H9 (cell line): ENCODE results near the gene FXYD4. TPM values are rescaled to one million over a fixed set of nuclear protein-coding genes. Genes with fewer than 3 reads are reported as not detected.
A peak's percentile ranks its signal among the peaks of the same experiment; 100 is the strongest.

Source experiments
- DNase-seq: peaks from one replicate; pipeline ENCODE4 v3.0.0-alpha.2; 2017
- H2AFZ ChIP-seq: one replicate; pipeline ENCODE4 v1.6.1; 2013; ENCODE audit warnings: mild to moderate bottlenecking, low read length, control low read depth, moderate library complexity
- H2AK5ac ChIP-seq: 2 replicates; pipeline ENCODE4 v1.6.1; 2013; ENCODE audit warnings: low read length, control low read depth, mixed read lengths; ENCODE audit not compliant: insufficient read length
- H2BK120ac ChIP-seq: one replicate; pipeline ENCODE4 v1.6.1; 2013; ENCODE audit warnings: low read depth, mild to moderate bottlenecking, low read length, control low read depth, inconsistent platforms; ENCODE audit not compliant: poor library complexity, severe bottlenecking
- H2BK12ac ChIP-seq: 2 replicates; pipeline ENCODE4 v1.6.1; 2013; ENCODE audit warnings: low read length, control low read depth, mixed read lengths, low read depth; ENCODE audit not compliant: insufficient read length
- H2BK15ac ChIP-seq: 2 replicates; pipeline ENCODE4 v1.6.1; 2013; ENCODE audit warnings: low read depth, low read length, control low read depth
- H2BK20ac ChIP-seq: one replicate; pipeline ENCODE4 v1.6.1; 2013; ENCODE audit warnings: low read depth, mild to moderate bottlenecking, low read length, control low read depth, inconsistent platforms; ENCODE audit not compliant: poor library complexity, severe bottlenecking
- H2BK5ac ChIP-seq: 2 replicates; pipeline ENCODE4 v1.6.1; 2013; ENCODE audit warnings: low read length, control low read depth, mixed read lengths; ENCODE audit not compliant: insufficient read length
- H3K14ac ChIP-seq: 2 replicates; pipeline ENCODE4 v1.6.1; 2013; ENCODE audit warnings: low read length, control low read depth; ENCODE audit not compliant: insufficient read depth
- H3K18ac ChIP-seq: 2 replicates; pipeline ENCODE4 v1.6.1; 2013; ENCODE audit warnings: low read depth, mild to moderate bottlenecking, mixed read lengths, low read length, control low read depth; ENCODE audit not compliant: insufficient read length
- H3K23ac ChIP-seq: 2 replicates; pipeline ENCODE4 v1.6.1; 2013; ENCODE audit warnings: low read length, control low read depth, mixed read lengths, low read depth; ENCODE audit not compliant: insufficient read length
- H3K23me2 ChIP-seq: 2 replicates; pipeline ENCODE4 v1.6.1; 2013; ENCODE audit warnings: low read depth, mild to moderate bottlenecking, mixed read lengths, low read length, control low read depth; ENCODE audit not compliant: insufficient read length, poor library complexity, severe bottlenecking
- H3K27ac ChIP-seq: 2 replicates; pipeline ENCODE4 v1.5.1; 2013; ENCODE audit warnings: low read length, control low read depth, mixed read lengths, low read depth; ENCODE audit not compliant: insufficient read length
- H3K27me3 ChIP-seq: 2 replicates; pipeline ENCODE4 v1.6.1; 2013; ENCODE audit warnings: low read length, control low read depth, inconsistent platforms; ENCODE audit not compliant: insufficient read depth
- H3K4ac ChIP-seq: 2 replicates; pipeline ENCODE4 v1.6.1; 2013; ENCODE audit warnings: low read depth, mild to moderate bottlenecking, control low read depth, inconsistent platforms, low read length, moderate library complexity
- H3K4me1 ChIP-seq: 2 replicates; pipeline ENCODE4 v1.6.1; 2013; ENCODE audit warnings: low read length, control low read depth, inconsistent platforms; ENCODE audit not compliant: insufficient read depth
- H3K4me2 ChIP-seq: 2 replicates; pipeline ENCODE4 v1.6.1; 2013; ENCODE audit warnings: low read length, control low read depth, mixed read lengths; ENCODE audit not compliant: insufficient read length, insufficient read depth
- H3K56ac ChIP-seq: 2 replicates; pipeline ENCODE4 v1.6.1; 2013; ENCODE audit warnings: low read depth, mild to moderate bottlenecking, mixed read lengths, low read length, control low read depth; ENCODE audit not compliant: insufficient read length
- H3K79me1 ChIP-seq: 2 replicates; pipeline ENCODE4 v1.6.1; 2013; ENCODE audit warnings: low read depth, mild to moderate bottlenecking, moderate library complexity, low read length, control low read depth, inconsistent platforms; ENCODE audit not compliant: insufficient read depth, poor library complexity, severe bottlenecking
- H3K79me2 ChIP-seq: 2 replicates; pipeline ENCODE4 v1.6.1; 2013; ENCODE audit warnings: low read length, control low read depth, inconsistent platforms; ENCODE audit not compliant: insufficient read depth
- H3K9ac ChIP-seq: 2 replicates; pipeline ENCODE4 v1.6.1; 2013; ENCODE audit warnings: low read length, control low read depth, mixed read lengths; ENCODE audit not compliant: insufficient read length; ENCODE audit errors: extremely low read depth
- H3K9me3 ChIP-seq: one replicate; pipeline ENCODE4 v1.6.1; 2013; ENCODE audit warnings: low read depth, low read length, inconsistent platforms; ENCODE audit not compliant: control insufficient read depth
- H3T11ph ChIP-seq: one replicate; pipeline ENCODE4 v1.6.1; 2013; ENCODE audit warnings: mild to moderate bottlenecking, low read length, control low read depth, inconsistent platforms
- H4K20me1 ChIP-seq: one replicate; pipeline ENCODE4 v1.6.1; 2013; ENCODE audit not compliant: control insufficient read depth, insufficient read length, insufficient read depth
- H4K5ac ChIP-seq: 2 replicates; pipeline ENCODE4 v1.6.1; 2013; ENCODE audit warnings: low read depth, mild to moderate bottlenecking, mixed read lengths, low read length, control low read depth; ENCODE audit not compliant: insufficient read length
- H4K8ac ChIP-seq: replicated peaks from 2 replicates; pipeline ENCODE4 v1.6.1; 2013; ENCODE audit warnings: low read length, control low read depth, mixed read lengths, low read depth; ENCODE audit not compliant: insufficient read length
- H4K91ac ChIP-seq: 2 replicates; pipeline ENCODE4 v1.6.1; 2013; ENCODE audit warnings: low read depth, mild to moderate bottlenecking, moderate library complexity, mixed read lengths, low read length, control low read depth; ENCODE audit not compliant: insufficient read length
- H3K27ac Mint-ChIP-seq, 3 experiments: 2 replicates in 2 of 3; 3 replicates in 1 of 3; pipeline ENCODE4 v1.8.0; 2020 to 2021; ENCODE audit warnings: mixed read lengths in 3 of 3, mild to moderate bottlenecking in 1 of 3, moderate library complexity in 1 of 3
- H3K27me3 Mint-ChIP-seq: 2 replicates; pipeline ENCODE4 v1.8.0; 2021; ENCODE audit warnings: low read depth, mild to moderate bottlenecking, moderate library complexity, mixed read lengths
- H3K36me3 Mint-ChIP-seq, 3 experiments: 2 replicates in 2 of 3; 3 replicates in 1 of 3; pipeline ENCODE4 v1.8.0; 2020 to 2021; ENCODE audit warnings: low read depth in 3 of 3, mixed read lengths in 3 of 3; ENCODE audit not compliant: insufficient read depth in 1 of 3
- H3K4me1 Mint-ChIP-seq, 2 experiments: 2 replicates each; pipeline ENCODE4 v1.8.0; 2020; ENCODE audit warnings: mixed read lengths in 2 of 2
- H3K4me3 Mint-ChIP-seq, 2 experiments: 2 replicates in 1 of 2; 3 replicates in 1 of 2; pipeline ENCODE4 v1.8.0; 2020 to 2021; ENCODE audit warnings: mild to moderate bottlenecking in 2 of 2, mixed read lengths in 2 of 2, moderate library complexity in 1 of 2
- H3K9me3 Mint-ChIP-seq, 2 experiments: 2 replicates in 1 of 2; 3 replicates in 1 of 2; pipeline ENCODE4 v1.8.0; 2020; ENCODE audit warnings: mild to moderate bottlenecking in 2 of 2, mixed read lengths in 2 of 2, moderate library complexity in 1 of 2
- WGBS: extraction: QIAGEN DNeasy Blood & Tissue Kit; methylation state at CpG from one replicate; pipeline ENCODE4 v1.1.7; 2013; ENCODE audit warnings: missing lambda C conversion rate, low lambda C conversion rate, mixed read lengths; ENCODE audit not compliant: insufficient read length; ENCODE audit errors: extremely low coverage; 5-methylcytosine and 5-hydroxymethylcytosine counted together
- total RNA-seq: library from RNA; stranded (reverse); gene quantifications from 2 replicates; pipeline ENCODE4 v1.2.1, GENCODE V29; 2021
- TF ChIP-seq, protein P1 (sequence below): fragments of 200-600 bp; sonication (generic); conservative IDR thresholded peaks from 3 replicates; pipeline ENCODE4 v1.8.0; 2021; ENCODE audit warnings: antibody characterized with exemption, mild to moderate bottlenecking

FXYD4 gene
- total RNA-seq, 1 experiment from 2014 or later = not detected

DNA sequence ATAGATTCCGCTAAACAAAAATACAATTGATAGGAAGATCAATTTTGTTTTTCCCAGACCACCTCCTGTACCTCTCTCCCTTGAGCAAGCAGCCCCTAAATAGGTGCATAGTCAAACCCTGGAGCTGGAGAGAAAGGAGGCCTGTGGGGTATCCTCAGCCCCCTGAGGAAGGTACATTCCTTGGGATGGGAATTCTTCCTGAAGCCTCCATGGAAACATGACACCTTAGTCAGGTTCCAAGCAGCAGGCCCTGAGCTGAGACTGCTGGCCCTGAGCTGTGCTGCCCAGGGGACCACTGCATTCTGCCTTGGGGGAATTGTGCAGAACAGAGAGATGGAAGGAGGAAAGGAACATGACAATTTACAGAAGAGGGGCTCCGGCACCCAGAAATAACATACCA lies 30.2 kb downstream of the FXYD4 start:
- Histone ChIP-seq H3K4ac (no peak overlapping the region), H3T11ph (no peak overlapping the region), H2BK15ac (no peak overlapping the region), H4K91ac (no peak overlapping the region), H2AK5ac (no peak overlapping the region), H2BK20ac (no peak overlapping the region), H4K8ac (no peak overlapping the region), H3K23me2 (peaks cover 4% of the 10 kb centered on the region), H3K79me1 (no peaks in the 10 kb centered on the region), H2AFZ (no peak overlapping the region), H2BK12ac (no peak overlapping the region), H3K23ac (no peak overlapping the region), H3K18ac (no peak overlapping the region), H3K4me1 (peaks cover 4% of the 10 kb centered on the region; the same call in 1 of the 2 replicates), H3K14ac (no peak overlapping the region), H3K9me3 (no peaks in the 10 kb centered on the region), H3K27ac (no peak overlapping the region), H2BK5ac (no peak overlapping the region), H3K9ac (no peak overlapping the region), H3K56ac (no peak overlapping the region), H3K79me2 (peaks cover 71% of the 10 kb centered on the region), H4K5ac (no peak overlapping the region), H3K4me2 (peak overlapping the region; percentile 8), H2BK120ac (no peak overlapping the region), H4K20me1 (no peaks in the 10 kb centered on the region), H3K27me3 (no peaks in the 10 kb centered on the region)
- DNase-seq = peak; percentile 80
- H3K27ac Mint-ChIP-seq = peak overlapping the region; percentile 47 to 98 (median 77); a peak in 6 of 7 replicates
- peak overlapping the region; percentile 31 to 69 for H3K4me3 Mint-ChIP-seq
- no peaks in the 10 kb centered on the region; a peak in 1 of 5 replicates for H3K9me3 Mint-ChIP-seq
- H3K4me1 Mint-ChIP-seq = peaks cover 66 to 80% of the 10 kb centered on the region in 2 experiments
- WGBS = no CpG with 5 or more reads among the region's 2 CpGs
- TF ChIP-seq, protein P1, sequence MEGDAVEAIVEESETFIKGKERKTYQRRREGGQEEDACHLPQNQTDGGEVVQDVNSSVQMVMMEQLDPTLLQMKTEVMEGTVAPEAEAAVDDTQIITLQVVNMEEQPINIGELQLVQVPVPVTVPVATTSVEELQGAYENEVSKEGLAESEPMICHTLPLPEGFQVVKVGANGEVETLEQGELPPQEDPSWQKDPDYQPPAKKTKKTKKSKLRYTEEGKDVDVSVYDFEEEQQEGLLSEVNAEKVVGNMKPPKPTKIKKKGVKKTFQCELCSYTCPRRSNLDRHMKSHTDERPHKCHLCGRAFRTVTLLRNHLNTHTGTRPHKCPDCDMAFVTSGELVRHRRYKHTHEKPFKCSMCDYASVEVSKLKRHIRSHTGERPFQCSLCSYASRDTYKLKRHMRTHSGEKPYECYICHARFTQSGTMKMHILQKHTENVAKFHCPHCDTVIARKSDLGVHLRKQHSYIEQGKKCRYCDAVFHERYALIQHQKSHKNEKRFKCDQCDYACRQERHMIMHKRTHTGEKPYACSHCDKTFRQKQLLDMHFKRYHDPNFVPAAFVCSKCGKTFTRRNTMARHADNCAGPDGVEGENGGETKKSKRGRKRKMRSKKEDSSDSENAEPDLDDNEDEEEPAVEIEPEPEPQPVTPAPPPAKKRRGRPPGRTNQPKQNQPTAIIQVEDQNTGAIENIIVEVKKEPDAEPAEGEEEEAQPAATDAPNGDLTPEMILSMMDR = no peak
- peaks cover 5 to 36% (median 15%) of the 10 kb centered on the region in 3 experiments; a peak in 6 of 7 replicates for H3K36me3 Mint-ChIP-seq
- peaks cover 2% of the 10 kb centered on the region for H3K27me3 Mint-ChIP-seq
